K562 (cell line): ENCODE results near the gene URGCP. TPM values are rescaled to one million over a fixed set of nuclear protein-coding genes. Genes with fewer than 3 reads are reported as not detected.
A peak's percentile ranks its signal among the peaks of the same experiment; 100 is the strongest.

Experiments
- ARID2 ChIP-seq: fragments of 450-650 bp; IDR thresholded peaks from 2 replicates; pipeline ENCODE4 v1.6.1; 2017; ENCODE audit warnings: antibody characterized with exemption, mild to moderate bottlenecking
- DPF2 ChIP-seq: fragments of 450-650 bp; IDR thresholded peaks from 2 replicates; pipeline ENCODE4 v1.6.1; 2016
- E2F6 ChIP-seq, 2 experiments: IDR thresholded peaks; 2 replicates each; pipeline ENCODE4 v1.6.1; 2011; ENCODE audit warnings: borderline replicate concordance in 1 of 2, control low read depth in 1 of 2, low read depth in 1 of 2, low read length in 1 of 2, mild to moderate bottlenecking in 1 of 2, mixed read lengths in 1 of 2, moderate library complexity in 1 of 2; ENCODE audit not compliant: insufficient read depth in 1 of 2, insufficient read length in 1 of 2, poor library complexity in 1 of 2, severe bottlenecking in 1 of 2; ENCODE audit errors: extremely low read depth in 1 of 2
- E4F1 ChIP-seq: fragments of 250-450 bp; sonication (Bioruptor Pico); IDR thresholded peaks from 2 replicates; pipeline ENCODE4 v1.5.0; 2021; ENCODE audit warnings: mild to moderate bottlenecking, borderline replicate concordance
- FIP1L1 ChIP-seq: fragments of 200-400 bp; formaldehyde crosslinking; IDR thresholded peaks from 2 replicates; pipeline ENCODE4 v1.6.1; 2018; ENCODE audit warnings: mild to moderate bottlenecking, low read depth, low read length; ENCODE audit not compliant: poor library complexity, severe bottlenecking
- GABPB1 ChIP-seq: sonication (generic); formaldehyde crosslinking; IDR thresholded peaks from 2 replicates; pipeline ENCODE4 v1.8.0; 2022; ENCODE audit warnings: mild to moderate bottlenecking, missing genetic modification reagents
- MEF2A ChIP-seq: IDR thresholded peaks from 2 replicates; pipeline ENCODE4 v1.6.1; 2011; ENCODE audit warnings: low read depth, mild to moderate bottlenecking, low read length, moderate library complexity; ENCODE audit not compliant: control insufficient read depth
- MLLT1 ChIP-seq, 2 experiments: fragments of 450-650 bp; IDR thresholded peaks; 2 replicates each; pipeline ENCODE4 v1.6.1; 2016
- MYBL2 ChIP-seq, 2 experiments: fragments of 450-650 bp in 1 of 2; sonication (generic) in 1 of 2; formaldehyde crosslinking in 1 of 2; IDR thresholded peaks; 2 replicates each; pipeline versions ENCODE4 v1.6.1 to v1.8.1; 2017 to 2022; ENCODE audit warnings: borderline replicate concordance in 1 of 2, inconsistent platforms in 1 of 2, low read depth in 1 of 2, mild to moderate bottlenecking in 1 of 2, missing genetic modification reagents in 1 of 2, moderate library complexity in 1 of 2
- NUFIP1 ChIP-seq: fragments of 450-650 bp; IDR thresholded peaks from 2 replicates; pipeline ENCODE4 v1.6.1; 2018; ENCODE audit not compliant: partially characterized antibody
- RCOR1 ChIP-seq, 2 experiments: IDR thresholded peaks; 2 replicates each; pipeline ENCODE4 v1.6.1; 2012; ENCODE audit warnings: low read depth in 2 of 2, low read length in 2 of 2, borderline replicate concordance in 1 of 2, improper control_type of control experiment in 1 of 2
- ZBTB7A ChIP-seq: IDR thresholded peaks from 2 replicates; pipeline ENCODE4 v1.6.1; 2011; ENCODE audit warnings: low read depth, mild to moderate bottlenecking, low read length, moderate library complexity, borderline replicate concordance; ENCODE audit not compliant: control insufficient read depth
- ZNF121 ChIP-seq: sonication (generic); formaldehyde crosslinking; conservative IDR thresholded peaks from 2 replicates; pipeline ENCODE4 v1.8.0; 2022; ENCODE audit warnings: missing genetic modification reagents
- ZNF175 ChIP-seq: fragments of 200-800 bp; sonication (Bioruptor generic); IDR thresholded peaks from 2 replicates; pipeline ENCODE4 v1.6.1; 2016; ENCODE audit warnings: low read depth, mild to moderate bottlenecking, missing genetic modification characterization, missing compliant biosample characterization
- ZNF586 ChIP-seq: fragments of 450-650 bp; formaldehyde crosslinking; conservative IDR thresholded peaks from 2 replicates; pipeline ENCODE4 v1.4.0; 2020; ENCODE audit warnings: mild to moderate bottlenecking, moderate library complexity
- polyA plus RNA-seq, 8 experiments: library from polyadenylated mRNA; depleted of rRNA in 4 of 8; stranded (reverse) in 5 of 8; unstranded in 3 of 8; fragments of >200 nt; fragmentation: Nextera tagmentation in 2 of 8; fragmentation: Illumina TruSeq in 1 of 8; extraction: Ambion mirVana in 2 of 8; extraction: Trizol in 1 of 8; gene quantifications; 2 replicates each; pipeline versions ENCODE4 v1.2.1 to v1.2.3, GENCODE V29; 2011 to 2014; ENCODE audit warnings: inconsistent platforms in 1 of 8, missing spikeins in 1 of 8
- total RNA-seq, 7 experiments: library from RNA; depleted of rRNA in 6 of 7; stranded (reverse); fragments of >200 nt in 6 of 7; fragmentation: Illumina TruSeq in 2 of 7; extraction: Trizol in 2 of 7; gene quantifications; 2 replicates each; pipeline versions ENCODE4 v1.2.1 to v1.2.3, GENCODE V29; 2011 to 2021; ENCODE audit warnings: low replicate concordance in 1 of 7

The URGCP gene
- total and polyA plus RNA-seq, 9 of the 15 experiments (the other 6 are each of a cell fraction or from before 2014, with no cell fraction given) = 1.7 to 25.8 (median 12.5) TPM

GRCh38 chr7:43925984-43926797 lies 19.8 kb upstream of the URGCP start, which contains the start of gene UBE2D4 (continued):
- TF ChIP-seq E4F1 (CRISPR knock-in tag) (peak; percentile 70), ZBTB7A (peak; percentile 21; the same call in 1 of the 2 replicates), E2F6 (IDR thresholded peaks at IDR 0.05; ENCODE audit: borderline replicate concordance in 1 of 2, extremely low read depth in 1 of 2, insufficient read depth in 1 of 2, insufficient read length in 1 of 2, low read depth in 1 of 2, low read length in 1 of 2, poor library complexity in 1 of 2, severe bottlenecking in 1 of 2) (peak; percentile 92 to 95), MEF2A (no peak), RCOR1 (IDR thresholded peaks at IDR 0.05; ENCODE audit: borderline replicate concordance in 1 of 2, low read depth in 2 of 2, low read length in 2 of 2) (no peak; a peak in 1 of 4 replicates), DPF2 (peak; percentile 18; the same call in 1 of the 2 replicates), GABPB1 (CRISPR knock-in tag) (peak; percentile 66), ZNF121 (CRISPR knock-in tag) (peak; percentile 27; the same call in 1 of the 2 replicates), ARID2 (no peak), MLLT1 (IDR thresholded peaks at IDR 0.05) (0 out of 4 replicates have a peak, but pooled peaks of 1 of the 2 experiments have one; percentile 6), ZNF586 (CRISPR knock-in tag) (no peak), ZNF175 (CRISPR knock-in tag) (peak; percentile 80; the same call in 1 of the 2 replicates), NUFIP1 (no peak), MYBL2 (IDR thresholded peaks at IDR 0.05; ENCODE audit: low read depth) (no peak), MYBL2 (CRISPR knock-in tag; IDR thresholded peaks at IDR 0.05; ENCODE audit: borderline replicate concordance) (no peak), FIP1L1 (peak; percentile 86)
